CD4-positive, alpha-beta T cell (primary cell): ENCODE data around the gene STARD3. TPM values are rescaled to one million over a fixed set of nuclear protein-coding genes. Genes with fewer than 3 reads are reported as not detected.
A peak's percentile ranks its signal among the peaks of the same experiment; 100 is the strongest.

ENCODE experiments used
- ATAC-seq: fragments of 200-7000 bp; cut with Tn5 transposase; one replicate; pipeline ENCODE4 v1.10.0; 2022; ENCODE audit warnings: mild to moderate bottlenecking; ENCODE audit not compliant: poor library complexity
- CTCF ChIA-PET: fragments of 350-600 bp; sonication (Branson Sonifier 250); formaldehyde crosslinking; loops from one replicate; lab custom pipeline; 2021; ENCODE audit warnings: antibody characterized with exemption, inconsistent platforms; lab: Charles Lee
- POLR2A ChIA-PET: fragments of 350-600 bp; sonication (Branson Sonifier 250); formaldehyde crosslinking; loops from one replicate; lab custom pipeline; 2021; ENCODE audit warnings: antibody characterized with exemption, inconsistent platforms; lab: Charles Lee
- DNase-seq, 14 experiments: peaks; one replicate each; pipeline ENCODE4 v3.0.0-alpha.2; 2013 to 2020; ENCODE audit warnings: mixed read lengths in 2 of 14
- H3K27ac ChIP-seq, 2 donors: one replicate each; pipeline versions ENCODE4 v1.5.1 to v1.7.0; 2013; ENCODE audit warnings: low read length in 2 of 2, low read depth in 1 of 2, mild to moderate bottlenecking in 1 of 2
- H3K27me3 ChIP-seq, 2 experiments: 1 replicate in 1 of 2; 2 replicates in 1 of 2; pipeline versions ENCODE4 v1.6.1 to v1.7.0; 2013; ENCODE audit warnings: low read length in 2 of 2, control low read depth in 1 of 2, mild to moderate bottlenecking in 1 of 2, moderate library complexity in 1 of 2; ENCODE audit not compliant: insufficient read depth in 2 of 2, control insufficient read depth in 1 of 2
- H3K36me3 ChIP-seq: one replicate; pipeline ENCODE4 v1.6.1; 2013; ENCODE audit warnings: low read length, control low read depth; ENCODE audit not compliant: insufficient read depth
- H3K4me1 ChIP-seq: one replicate; pipeline ENCODE4 v1.6.1; 2013; ENCODE audit warnings: low read length, control low read depth; ENCODE audit not compliant: insufficient read depth
- H3K4me3 ChIP-seq: one replicate; pipeline ENCODE4 v1.5.1; 2013; ENCODE audit warnings: mild to moderate bottlenecking, low read length, moderate library complexity
- H3K9me3 ChIP-seq, 2 experiments: 1 replicate in 1 of 2; 2 replicates in 1 of 2; pipeline versions ENCODE4 v1.6.1 to v1.7.0; 2013; ENCODE audit warnings: low read length in 2 of 2, mild to moderate bottlenecking in 2 of 2, control low read depth in 1 of 2, moderate library complexity in 1 of 2; ENCODE audit not compliant: control insufficient read depth in 1 of 2, insufficient read depth in 1 of 2
- H3K27ac Mint-ChIP-seq: one replicate; pipeline ENCODE4 v1.8.0; 2020; ENCODE audit warnings: mixed read lengths
- H3K27me3 Mint-ChIP-seq: one replicate; pipeline ENCODE4 v1.8.0; 2021; ENCODE audit warnings: mixed read lengths
- H3K36me3 Mint-ChIP-seq: one replicate; pipeline ENCODE4 v1.8.0; 2021; ENCODE audit warnings: low read depth, mixed read lengths
- H3K4me1 Mint-ChIP-seq: one replicate; pipeline ENCODE4 v1.8.0; 2021; ENCODE audit warnings: low read depth, mixed read lengths
- H3K4me3 Mint-ChIP-seq: one replicate; pipeline ENCODE4 v1.8.0; 2020; ENCODE audit warnings: mild to moderate bottlenecking, mixed read lengths
- H3K9me3 Mint-ChIP-seq: one replicate; pipeline ENCODE4 v1.8.0; 2020; ENCODE audit warnings: mixed read lengths
- intact Hi-C, 2 experiments: fragments of 100-400 bp; cut with DNase I in 1 of 2; cut with micrococcal nuclease in 1 of 2; formaldehyde crosslinking; loops; one replicate each; pipeline versions ENCODE4 v1.15.1 to v1.9.0; 2023 to 2025; cut with DNase I, micrococcal nuclease
- total RNA-seq, 174 experiments: library from RNA in 2 of 174; stranded (reverse) in 2 of 174; gene quantifications; one replicate each; pipeline ENCODE4 v1.2.3 and lab custom pipeline; 2021 to 2026
- TF ChIP-seq, protein P1 (sequence below): fragments of 200-600 bp; IDR thresholded peaks from one replicate; pipeline ENCODE4 v1.8.0; 2022; ENCODE audit warnings: antibody characterized with exemption, mild to moderate bottlenecking

The STARD3 gene
- total RNA-seq, 2 experiments from 2014 or later: 96.5 to 99.9 TPM

DNA sequence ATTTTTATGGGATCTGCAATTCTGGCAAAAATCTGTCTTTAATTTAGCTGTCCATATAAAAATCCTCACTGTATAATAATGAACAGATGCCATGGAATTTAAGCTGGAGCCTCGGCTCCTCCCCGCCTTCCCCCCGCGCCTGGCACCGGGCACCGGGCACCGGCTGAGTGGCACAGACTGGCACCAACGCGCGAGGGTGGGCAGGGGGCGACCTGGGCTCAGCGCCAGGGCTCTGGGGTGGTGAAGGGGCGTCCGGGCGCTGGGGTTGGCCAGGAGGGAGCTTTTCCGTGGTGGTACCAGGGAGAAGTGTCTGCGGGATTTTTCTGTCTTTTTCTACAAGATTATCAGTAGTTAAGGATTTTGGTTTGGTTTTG, 38.3 kb upstream of the STARD3 start:
- DNase-seq: no peak
- H3K4me3 ChIP-seq: no peak overlapping the region
- TF ChIP-seq, protein P1, sequence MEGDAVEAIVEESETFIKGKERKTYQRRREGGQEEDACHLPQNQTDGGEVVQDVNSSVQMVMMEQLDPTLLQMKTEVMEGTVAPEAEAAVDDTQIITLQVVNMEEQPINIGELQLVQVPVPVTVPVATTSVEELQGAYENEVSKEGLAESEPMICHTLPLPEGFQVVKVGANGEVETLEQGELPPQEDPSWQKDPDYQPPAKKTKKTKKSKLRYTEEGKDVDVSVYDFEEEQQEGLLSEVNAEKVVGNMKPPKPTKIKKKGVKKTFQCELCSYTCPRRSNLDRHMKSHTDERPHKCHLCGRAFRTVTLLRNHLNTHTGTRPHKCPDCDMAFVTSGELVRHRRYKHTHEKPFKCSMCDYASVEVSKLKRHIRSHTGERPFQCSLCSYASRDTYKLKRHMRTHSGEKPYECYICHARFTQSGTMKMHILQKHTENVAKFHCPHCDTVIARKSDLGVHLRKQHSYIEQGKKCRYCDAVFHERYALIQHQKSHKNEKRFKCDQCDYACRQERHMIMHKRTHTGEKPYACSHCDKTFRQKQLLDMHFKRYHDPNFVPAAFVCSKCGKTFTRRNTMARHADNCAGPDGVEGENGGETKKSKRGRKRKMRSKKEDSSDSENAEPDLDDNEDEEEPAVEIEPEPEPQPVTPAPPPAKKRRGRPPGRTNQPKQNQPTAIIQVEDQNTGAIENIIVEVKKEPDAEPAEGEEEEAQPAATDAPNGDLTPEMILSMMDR: no peak
- peaks cover 90 to 93% of the 10 kb centered on the region in 2 experiments for H3K27me3 ChIP-seq
- POLR2A ChIA-PET: interaction anchor here (0.6 kb wide), 1 partner anchor 89 kb away, joined by 3 read pairs; the partner anchor contains the start of gene PGAP3
- no peak overlapping the region for H3K27ac ChIP-seq
- Mint-ChIP-seq H3K4me1 (peaks cover 18% of the 10 kb centered on the region), H3K27me3 (peaks cover 95% of the 10 kb centered on the region), H3K4me3 (no peak overlapping the region), H3K36me3 (no peaks in the 10 kb centered on the region), H3K27ac (no peak overlapping the region), H3K9me3 (no peaks in the 10 kb centered on the region)
- peaks cover 42% of the 10 kb centered on the region for H3K4me1 ChIP-seq
- CTCF ChIA-PET: interaction anchor here (1.6 kb wide), 1 partner anchor 70 kb away, joined by 3 read pairs; the partner anchor contains the start of gene PNMT
- intact Hi-C loops: no loop called here
- H3K9me3 ChIP-seq: peaks cover 0 to 28% of the 10 kb centered on the region in 2 experiments
- H3K36me3 ChIP-seq: no peaks in the 10 kb centered on the region
- no peak for ATAC-seq

DNA sequence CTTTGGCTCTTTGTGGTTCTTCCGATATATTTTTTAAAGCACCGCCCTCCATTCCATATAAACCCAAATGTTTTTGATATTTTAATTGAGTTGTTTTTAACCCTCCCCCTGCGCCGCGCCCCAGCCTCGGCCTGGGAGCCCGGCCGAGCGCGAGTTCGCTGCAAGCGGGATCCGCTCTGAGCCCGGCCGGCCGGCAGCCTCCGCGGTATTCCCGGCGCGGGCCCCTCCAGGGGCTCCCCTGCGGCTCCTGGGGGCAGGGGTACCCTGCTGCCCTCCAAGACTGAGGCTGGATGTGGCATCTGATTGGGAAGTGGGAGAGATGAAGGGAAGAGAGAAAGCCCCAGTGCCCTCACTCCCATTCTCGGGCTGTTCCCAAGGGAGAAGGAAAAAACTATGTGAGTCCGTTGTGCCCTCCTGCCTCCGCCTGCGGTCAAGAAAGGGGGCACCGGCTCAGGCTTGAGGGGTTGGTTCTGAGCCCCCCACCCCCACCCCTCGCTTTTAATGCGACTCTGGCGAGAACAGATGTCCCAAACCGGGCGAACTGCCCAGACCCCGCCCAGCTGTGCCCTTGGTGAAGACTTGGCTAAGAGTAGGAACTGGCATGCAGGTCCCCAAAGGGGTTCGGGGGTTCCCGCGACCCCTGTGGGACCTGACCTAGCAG, 37.8 kb upstream of the STARD3 start:
- H3K27me3 Mint-ChIP-seq: peaks cover 94% of the 10 kb centered on the region
- H3K36me3 Mint-ChIP-seq: no peaks in the 10 kb centered on the region
- Histone ChIP-seq H3K36me3 (no peaks in the 10 kb centered on the region), H3K27ac (no peak overlapping the region), H3K4me3 (no peak overlapping the region), H3K9me3 (peaks cover 0 to 28% of the 10 kb centered on the region in 2 experiments), H3K4me1 (peaks cover 48% of the 10 kb centered on the region), H3K27me3 (peaks cover 90 to 95% of the 10 kb centered on the region in 2 experiments)
- DNase-seq: peak in 2 of 14 experiments; percentile 13 to 14
- no peaks in the 10 kb centered on the region for H3K9me3 Mint-ChIP-seq
- no peak overlapping the region for H3K27ac Mint-ChIP-seq
- no peak overlapping the region for H3K4me3 Mint-ChIP-seq
- ChIA-PET POLR2A (interaction anchor here (0.6 kb wide), 1 partner anchor 89 kb away, joined by 3 read pairs; the partner anchor contains the start of gene PGAP3), CTCF (interaction anchor here (0.6 to 1.6 kb wide), 2 partner anchors 69 to 370 kb away, joined by 3 read pairs; partner anchors contain the start of gene PNMT)
- H3K4me1 Mint-ChIP-seq: peaks cover 20% of the 10 kb centered on the region
- intact Hi-C loops: no loop called here
- TF ChIP-seq, protein P1: no peak
- ATAC-seq: no peak

DNA sequence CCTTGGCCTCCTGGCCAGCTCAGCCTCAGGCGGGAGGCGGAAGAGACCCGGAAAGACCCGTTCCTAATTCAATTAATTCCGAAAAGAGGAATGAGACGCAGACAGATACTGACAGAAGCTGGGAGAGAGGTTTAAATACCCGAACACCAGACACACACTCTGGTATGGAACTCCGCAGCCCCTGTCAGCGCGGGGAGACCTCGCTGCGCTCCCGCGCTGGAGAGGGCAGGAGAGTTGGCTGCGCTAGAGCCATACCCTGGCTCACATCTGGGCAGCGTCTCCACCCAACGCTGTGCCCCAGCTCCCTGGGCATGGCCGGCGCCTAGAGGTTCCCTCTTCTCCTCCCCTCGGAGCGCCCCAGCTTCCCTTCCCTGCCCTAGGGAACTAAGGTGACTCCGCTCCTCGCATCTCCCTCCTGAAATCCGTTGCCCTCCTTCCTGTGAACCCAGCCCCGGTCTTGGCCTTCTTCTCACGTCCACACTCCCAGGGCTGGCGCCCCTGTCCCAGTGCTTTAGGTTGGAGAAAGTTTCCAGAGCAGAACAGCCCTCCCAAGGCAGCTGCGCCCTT, 37.2 kb upstream of the STARD3 start:
- POLR2A ChIA-PET: no interaction called here
- TF ChIP-seq, protein P1: no peak
- intact Hi-C loops: no loop called here
- Mint-ChIP-seq H3K36me3 (no peaks in the 10 kb centered on the region), H3K9me3 (no peaks in the 10 kb centered on the region), H3K27me3 (peaks cover 93% of the 10 kb centered on the region), H3K4me1 (peaks cover 23% of the 10 kb centered on the region), H3K27ac (no peak overlapping the region), H3K4me3 (no peak overlapping the region)
- H3K4me3 ChIP-seq: no peak overlapping the region
- no peak overlapping the region for H3K27ac ChIP-seq
- peak; percentile 21 for ATAC-seq
- peaks cover 54% of the 10 kb centered on the region for H3K4me1 ChIP-seq
- peak in 1 of 14 experiments; percentile 10 for DNase-seq
- H3K27me3 ChIP-seq: peaks cover 90 to 99% of the 10 kb centered on the region in 2 experiments
- CTCF ChIA-PET: interaction anchor here (0.6 to 1.7 kb wide), 3 partner anchors 22 to 370 kb away, joined by 3 to 9 read pairs (median 3); partner anchors contain the start of gene PNMT
- peaks cover 0 to 28% of the 10 kb centered on the region in 2 experiments for H3K9me3 ChIP-seq
- H3K36me3 ChIP-seq: no peaks in the 10 kb centered on the region
